ENCODE results near the gene SDK1.

SDK1 gene

GRCh38 chr7:4097001-4097609 is 796.1 kb downstream of the SDK1 start:
- H3K4me1 ChIP-seq = no peaks in the 10 kb centered on the region
- no peaks in the 10 kb centered on the region for H3K27me3 ChIP-seq (ENCODE audit: control insufficient read depth, insufficient read depth, low read length)
- no peaks in the 10 kb centered on the region for H3K9me3 ChIP-seq (ENCODE audit: control insufficient read depth, low read length)
- no peak overlapping the region for H3K4me3 ChIP-seq (ENCODE audit: low read depth, low read length)
- no peak overlapping the region for H2AFZ ChIP-seq
- H3K4me2 ChIP-seq (ENCODE audit: low read length) = no peak overlapping the region
- H3K36me3 ChIP-seq (ENCODE audit: control insufficient read depth, insufficient read depth, low read length) = no peaks in the 10 kb centered on the region
- no peak overlapping the region for H3K9ac ChIP-seq
- no peaks in the 10 kb centered on the region for H3K79me2 ChIP-seq
- TF ChIP-seq CTCF (IDR thresholded peaks at IDR 0.05) = no peak
- no peak overlapping the region for H3K27ac ChIP-seq

GRCh38 chr7:4098169-4098568 is 797.1 kb downstream of the SDK1 start:
- no peak overlapping the region for H3K4me3 ChIP-seq (ENCODE audit: low read depth, low read length)
- no peaks in the 10 kb centered on the region for H3K36me3 ChIP-seq (ENCODE audit: control insufficient read depth, insufficient read depth, low read length)
- no peaks in the 10 kb centered on the region for H3K4me1 ChIP-seq
- H2AFZ ChIP-seq = no peak overlapping the region
- no peak overlapping the region for H3K9ac ChIP-seq
- no peak overlapping the region for H3K4me2 ChIP-seq (ENCODE audit: low read length)
- H3K9me3 ChIP-seq (ENCODE audit: control insufficient read depth, low read length) = no peaks in the 10 kb centered on the region
- no peak overlapping the region for H3K27ac ChIP-seq
- no peaks in the 10 kb centered on the region for H3K79me2 ChIP-seq
- TF ChIP-seq CTCF (IDR thresholded peaks at IDR 0.05) = no peak
- no peaks in the 10 kb centered on the region for H3K27me3 ChIP-seq (ENCODE audit: control insufficient read depth, insufficient read depth, low read length)

GRCh38 chr7:4099651-4100050 is 798.6 kb downstream of the SDK1 start:
- Histone ChIP-seq H3K27me3 (ENCODE audit: control insufficient read depth, insufficient read depth, low read length) (no peaks in the 10 kb centered on the region), H2AFZ (no peak overlapping the region), H3K36me3 (ENCODE audit: control insufficient read depth, insufficient read depth, low read length) (no peaks in the 10 kb centered on the region), H3K27ac (no peak overlapping the region), H3K9me3 (ENCODE audit: control insufficient read depth, low read length) (no peaks in the 10 kb centered on the region), H3K4me3 (ENCODE audit: low read depth, low read length) (no peak overlapping the region), H3K79me2 (no peaks in the 10 kb centered on the region), H3K4me1 (no peaks in the 10 kb centered on the region), H3K9ac (no peak overlapping the region), H3K4me2 (ENCODE audit: low read length) (no peak overlapping the region)
- no peak for TF ChIP-seq CTCF (IDR thresholded peaks at IDR 0.05)

- Histone ChIP-seq H3K79me2 (no peaks in the 10 kb centered on the region), H3K36me3 (ENCODE audit: control insufficient read depth, insufficient read depth, low read length) (no peaks in the 10 kb centered on the region), H3K27me3 (ENCODE audit: control insufficient read depth, insufficient read depth, low read length) (no peaks in the 10 kb centered on the region), H3K27ac (no peak overlapping the region), H3K4me3 (ENCODE audit: low read depth, low read length) (no peak overlapping the region), H3K4me2 (ENCODE audit: low read length) (no peak overlapping the region), H3K9ac (no peak overlapping the region), H2AFZ (no peak overlapping the region), H3K4me1 (no peaks in the 10 kb centered on the region), H3K9me3 (ENCODE audit: control insufficient read depth, low read length) (no peaks in the 10 kb centered on the region)
- TF ChIP-seq CTCF (IDR thresholded peaks at IDR 0.05) = no peak
Observed at GRCh38 chr7:4100148-4100547, 799.1 kb downstream of the SDK1 start.

- H2AFZ ChIP-seq = no peak overlapping the region
Observed at GRCh38 chr7:4100691-4101090, 799.6 kb downstream of the SDK1 start.

More at GRCh38 chr7:4100691-4101090, 799.6 kb downstream of the SDK1 start:
- no peak overlapping the region for H3K4me3 ChIP-seq (ENCODE audit: low read depth, low read length)
- TF ChIP-seq CTCF (IDR thresholded peaks at IDR 0.05) = no peak
- no peaks in the 10 kb centered on the region for H3K79me2 ChIP-seq
- no peaks in the 10 kb centered on the region for H3K4me1 ChIP-seq
- H3K9ac ChIP-seq = no peak overlapping the region
- H3K27ac ChIP-seq = no peak overlapping the region
- no peaks in the 10 kb centered on the region for H3K9me3 ChIP-seq (ENCODE audit: control insufficient read depth, low read length)
- H3K27me3 ChIP-seq (ENCODE audit: control insufficient read depth, insufficient read depth, low read length) = no peaks in the 10 kb centered on the region
- H3K4me2 ChIP-seq (ENCODE audit: low read length) = no peak overlapping the region
- H3K36me3 ChIP-seq (ENCODE audit: control insufficient read depth, insufficient read depth, low read length) = no peaks in the 10 kb centered on the region

All from parathyroid adenoma (tissue), 2 donors.